Activated CD8-positive, alpha-beta memory T cell treated with anti-CD3 and anti-CD28 coated beads, Interleukin-2, amount 50 U/mL, for 24 hours (primary cell): Measurements from ENCODE around the gene ACTL7A.
"Not testable (repeated sequence)": the region's sequence is repeated elsewhere in the genome, so short reads cannot be mapped to it uniquely, and the experiment has no call there.

ENCODE experiments used
- DNase-seq: peaks from one replicate; pipeline ENCODE4 v3.0.0-alpha.2; 2020; ENCODE audit errors: extremely low read depth

The ACTL7A gene

GRCh38 chr9:108861997-108862396 is at the start of gene ACTL7A:
TSS of gene ACTL7A (plus strand) at chr9:108862266. CDS start at chr9:108862323, 57 bp downstream.
- no peak for DNase-seq

- DNase-seq: no peak
These were observed 49.6 kb upstream of the ACTL7A start for GRCh38 chr9:108812396-108813025.

- DNase-seq: no peak
These were observed 48.0 kb upstream of the ACTL7A start for GRCh38 chr9:108813951-108814601.

- DNase-seq: no peak
These were observed 46.9 kb upstream of the ACTL7A start for GRCh38 chr9:108815156-108815555.

- DNase-seq: no peak
These were observed 46.0 kb upstream of the ACTL7A start for GRCh38 chr9:108816037-108816436.

GRCh38 chr9:108823829-108824228 is 38.2 kb upstream of the ACTL7A start:
- no peak for DNase-seq

- DNase-seq: no peak
These were observed 31.8 kb upstream of the ACTL7A start for GRCh38 chr9:108830272-108830671.

GRCh38 chr9:108831496-108832178 is 30.4 kb upstream of the ACTL7A start:
- no peak for DNase-seq

- DNase-seq: no peak
These were observed 29.9 kb upstream of the ACTL7A start for GRCh38 chr9:108832179-108832500.

- DNase-seq: no peak
These were observed 27.0 kb upstream of the ACTL7A start for GRCh38 chr9:108834959-108835665.

GRCh38 chr9:108835831-108836230 is 26.2 kb upstream of the ACTL7A start:
- no peak for DNase-seq

- no peak for DNase-seq
These were observed 25.7 kb upstream of the ACTL7A start for GRCh38 chr9:108836319-108836718.

GRCh38 chr9:108836781-108837180 is 25.3 kb upstream of the ACTL7A start:
- DNase-seq: no peak

GRCh38 chr9:108837530-108837929 is 24.5 kb upstream of the ACTL7A start:
- DNase-seq: no peak

GRCh38 chr9:108838017-108838416 is 24.0 kb upstream of the ACTL7A start:
- DNase-seq: no peak

GRCh38 chr9:108839561-108839960 is 22.5 kb upstream of the ACTL7A start:
- not testable (repeated sequence) for DNase-seq

- no peak for DNase-seq
These were observed 19.3 kb upstream of the ACTL7A start for GRCh38 chr9:108842610-108843295.

GRCh38 chr9:108844391-108844790 is 17.7 kb upstream of the ACTL7A start:
- DNase-seq: no peak

- DNase-seq: no peak
These were observed 17.2 kb upstream of the ACTL7A start for GRCh38 chr9:108844856-108845255.

- no peak for DNase-seq
These were observed 16.6 kb upstream of the ACTL7A start for GRCh38 chr9:108845507-108845906.

GRCh38 chr9:108845947-108846346 is 16.1 kb upstream of the ACTL7A start:
- no peak for DNase-seq

GRCh38 chr9:108848296-108848695 is 13.8 kb upstream of the ACTL7A start:
- not testable (repeated sequence) for DNase-seq
